ENCODE data around the gene PRELID2.
"Not testable (repeated sequence)": the region's sequence is repeated elsewhere in the genome, so short reads cannot be mapped to it uniquely, and the experiment has no call there.

Gene PRELID2

DNA sequence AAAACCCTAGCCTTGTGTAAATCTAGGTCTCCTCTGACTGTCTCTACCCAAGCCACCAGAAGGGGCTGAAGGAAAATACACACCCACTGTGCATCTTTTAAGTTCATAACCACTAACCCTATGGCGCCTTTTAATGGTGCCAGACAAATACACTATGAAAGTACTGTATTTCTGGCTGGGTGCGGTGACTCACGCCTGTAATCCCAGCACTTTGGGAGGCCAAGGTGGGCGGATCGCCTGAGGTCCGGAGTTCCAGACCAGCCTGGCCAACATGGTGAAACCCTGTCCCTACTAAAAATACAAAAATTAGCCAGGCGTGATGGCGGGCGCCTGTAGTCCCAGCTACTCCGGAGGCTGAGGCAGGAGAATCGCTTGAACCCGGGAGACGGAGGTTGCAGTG lies 1.1 kb upstream of the PRELID2 start:
- DNase-seq, result not testable (repeated sequence)

DNA sequence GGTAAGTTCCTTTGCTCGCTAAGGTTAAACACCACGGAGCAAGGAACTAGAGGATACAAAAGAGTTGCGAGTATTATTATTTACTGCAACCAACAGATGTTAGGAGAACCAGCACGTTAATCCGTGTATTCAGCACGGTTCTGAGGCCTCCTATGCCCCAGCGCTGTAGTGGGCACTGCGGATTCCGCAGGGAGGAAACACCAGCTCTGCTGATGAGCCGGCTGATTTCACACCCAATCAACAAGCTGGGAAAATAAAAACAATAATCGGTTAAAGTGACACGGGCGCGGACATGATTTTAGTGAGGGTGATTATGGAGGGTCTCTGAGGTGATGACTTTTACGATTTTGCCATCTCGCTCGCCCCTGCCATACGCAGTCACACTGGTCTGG lies 702 bp upstream of the PRELID2 start:
- no peak for DNase-seq

DNA sequence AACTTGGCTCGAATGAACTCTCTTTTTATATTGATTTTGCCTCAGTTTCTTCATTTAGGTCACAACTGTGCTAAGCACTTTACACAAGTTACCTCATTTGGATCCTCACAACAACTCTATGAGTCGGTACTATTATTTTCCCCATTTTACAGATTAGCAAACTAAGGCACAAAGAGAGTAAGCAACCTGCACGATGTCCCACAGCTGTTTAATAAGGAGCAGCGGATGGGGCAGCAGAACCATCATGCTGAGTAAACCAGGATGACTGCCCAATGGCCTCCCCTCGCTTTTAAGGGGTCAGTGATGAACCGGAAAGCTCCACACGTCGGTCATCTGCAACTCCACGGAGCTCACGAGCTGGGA lies 607 bp downstream of the PRELID2 start:
- no peak for DNase-seq

DNA sequence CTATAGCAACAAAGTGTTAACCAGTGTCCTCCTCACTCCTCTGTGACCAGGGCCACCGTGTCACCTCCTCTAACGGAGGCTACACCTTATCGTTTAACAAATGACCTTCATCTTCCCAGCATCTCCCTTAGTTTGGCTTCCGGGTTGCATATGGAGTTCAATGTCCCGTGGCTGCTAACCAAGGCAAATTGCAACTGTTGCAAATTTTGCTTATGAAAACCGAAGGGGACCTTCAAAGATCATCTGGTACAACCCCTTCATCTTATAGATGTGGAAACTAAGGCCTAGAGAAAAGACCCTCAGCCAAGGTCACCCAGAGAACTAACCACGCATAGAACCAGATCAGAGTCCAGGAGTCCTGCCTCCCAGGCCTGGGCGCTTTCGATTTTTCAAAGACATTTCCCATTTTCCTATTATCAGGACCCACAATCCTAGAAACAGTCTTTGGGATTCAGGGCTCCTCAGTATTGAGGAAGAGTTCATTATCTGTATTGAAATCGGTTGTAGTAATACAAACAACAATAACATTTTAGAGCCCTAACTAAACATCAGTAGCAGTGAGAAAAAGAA lies 1.4 kb downstream of the PRELID2 start:
- DNase-seq, result no peak

DNA sequence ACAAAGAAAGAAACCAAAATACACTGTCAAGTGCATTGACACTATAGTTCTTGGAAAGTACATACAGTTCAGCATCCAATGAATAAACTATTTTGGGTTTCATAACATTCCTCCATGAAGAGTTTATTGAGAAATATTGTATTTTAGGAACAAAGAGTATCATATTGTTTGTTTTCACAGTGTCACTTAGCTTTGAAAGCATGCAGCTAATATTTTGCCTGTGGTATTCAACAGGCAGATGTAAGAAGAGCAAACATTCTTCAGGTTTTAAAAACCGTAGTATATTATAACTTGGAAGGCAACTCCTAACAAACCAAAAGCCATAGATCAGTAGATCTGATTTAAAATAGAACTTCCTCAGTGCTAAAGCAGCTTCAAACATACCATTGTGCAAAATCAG lies 4.5 kb downstream of the PRELID2 start:
- DNase-seq, result no peak

DNA sequence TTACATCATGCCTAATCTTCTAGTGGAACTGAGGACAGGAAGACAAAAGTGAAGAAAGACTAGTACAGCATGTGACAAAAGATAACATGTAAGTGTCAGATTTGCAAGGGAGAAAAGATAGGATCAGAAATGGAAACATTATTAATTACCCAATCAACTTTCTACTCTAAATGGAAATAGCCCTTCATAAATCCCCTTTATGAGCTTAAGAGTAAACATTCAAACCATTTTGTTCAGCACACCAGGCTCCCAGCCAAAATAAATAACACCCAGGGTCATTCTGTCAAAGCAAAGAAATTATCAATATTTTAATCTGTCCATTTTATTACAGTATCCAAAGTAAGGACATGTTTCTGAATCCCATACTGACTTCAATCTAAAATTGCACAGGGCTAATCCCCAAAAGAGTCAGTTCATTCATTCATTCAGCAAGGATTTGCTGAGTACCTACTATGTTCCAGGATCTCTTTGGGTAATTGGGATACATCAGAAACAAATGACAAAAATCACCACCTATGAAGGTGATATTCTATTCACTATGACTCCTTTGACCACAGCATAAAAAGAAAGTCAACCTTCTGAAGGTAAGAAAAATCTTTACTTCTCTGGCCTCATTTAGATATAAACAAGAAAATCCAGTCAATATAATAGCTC lies 5.3 kb downstream of the PRELID2 start:
- DNase-seq, result no peak

DNA sequence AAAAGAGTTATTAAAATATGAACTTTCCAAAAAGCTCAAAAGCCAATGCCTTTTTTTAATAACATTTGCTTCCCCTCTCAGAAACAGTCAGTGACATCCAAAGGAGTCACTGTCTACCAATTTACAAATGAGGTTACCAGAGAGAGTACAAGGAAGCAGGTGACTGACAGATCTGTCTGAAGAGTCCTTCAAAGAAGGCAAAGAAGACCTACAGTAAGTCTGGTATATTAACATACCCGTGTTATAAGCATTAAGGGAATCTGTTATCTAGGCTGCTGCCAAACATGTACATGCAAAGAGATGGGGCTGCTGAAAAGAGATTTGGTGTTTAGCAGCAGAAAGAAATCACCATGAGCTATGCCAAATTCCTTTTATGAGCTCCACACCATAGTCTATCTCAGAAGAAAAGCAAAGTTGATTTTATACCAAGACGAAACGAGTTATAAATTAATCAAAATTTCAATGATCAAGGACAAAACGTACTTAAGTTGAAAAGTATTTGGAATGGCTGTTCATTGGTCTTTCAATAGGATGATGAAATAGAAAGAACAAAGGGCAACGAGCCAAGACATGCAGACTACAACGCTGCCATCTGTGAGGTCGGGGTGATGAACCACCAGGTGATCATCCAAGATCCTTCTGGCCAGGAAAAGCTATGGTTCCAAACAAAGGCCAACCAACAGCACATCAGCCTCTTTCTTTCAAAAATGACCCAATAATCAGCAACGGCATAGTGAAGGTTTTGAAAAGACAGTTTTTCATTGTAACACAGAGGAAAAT lies 8.1 kb downstream of the PRELID2 start:
- DNase-seq, result no peak

DNA sequence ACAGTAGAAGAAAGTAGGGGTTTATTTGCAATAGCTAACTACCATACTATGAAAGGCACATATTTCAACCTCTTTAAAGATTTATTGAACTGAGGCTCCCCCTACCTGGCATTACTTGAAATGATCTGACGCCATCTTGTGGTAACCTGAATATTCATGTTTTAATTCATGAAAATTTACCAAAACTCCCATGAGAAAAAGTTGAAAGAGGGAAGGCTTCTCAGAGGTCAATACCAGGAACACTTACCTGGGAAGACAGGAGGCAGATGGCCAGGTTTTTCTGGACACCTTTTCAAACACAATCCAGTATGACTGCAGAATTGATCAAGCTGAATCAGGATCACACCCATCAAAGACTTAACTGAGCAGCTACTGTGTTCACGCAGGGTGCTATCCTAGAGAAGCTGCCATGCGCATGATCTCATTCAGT lies 9.4 kb downstream of the PRELID2 start:
- DNase-seq, result no peak

DNA sequence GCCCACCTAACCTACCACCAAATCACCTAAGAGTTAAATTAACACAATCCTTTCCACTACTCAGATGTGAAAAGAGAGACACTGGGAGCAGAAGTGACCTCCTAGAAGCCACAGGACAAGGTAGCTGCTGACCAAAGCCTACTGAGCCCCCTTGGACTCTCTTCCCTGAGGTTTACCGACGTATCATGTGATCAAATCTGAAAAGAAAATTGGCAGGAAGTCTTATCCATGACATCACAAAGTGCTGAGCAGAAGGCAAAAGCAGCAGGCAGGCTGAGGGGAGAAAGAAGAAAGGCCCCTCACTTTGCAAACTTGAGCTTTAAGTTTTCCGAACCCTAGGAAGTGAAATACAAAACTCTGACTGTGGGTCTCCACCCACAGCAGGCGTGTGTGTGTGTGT lies 11.1 kb downstream of the PRELID2 start:
- DNase-seq, result no peak

DNA sequence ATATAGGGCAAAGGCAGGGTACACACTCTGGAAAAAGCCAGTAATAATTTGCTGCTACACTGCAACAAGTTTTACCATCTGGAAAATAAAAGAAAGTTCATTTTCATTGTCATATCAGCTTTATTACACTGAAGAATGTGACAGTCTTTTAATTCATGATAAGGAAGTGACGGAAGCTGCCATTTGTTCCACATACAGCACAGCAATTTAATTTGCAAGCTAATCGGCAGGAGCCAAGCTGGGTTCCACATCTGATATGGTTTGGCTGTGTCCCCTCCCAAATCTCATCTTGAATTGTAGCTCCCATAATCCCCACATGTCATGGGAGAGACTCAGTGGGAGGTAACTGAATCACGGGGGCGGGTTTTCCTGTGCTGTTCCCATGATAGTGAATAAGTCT lies 16.5 kb downstream of the PRELID2 start:
- DNase-seq, result no peak

DNA sequence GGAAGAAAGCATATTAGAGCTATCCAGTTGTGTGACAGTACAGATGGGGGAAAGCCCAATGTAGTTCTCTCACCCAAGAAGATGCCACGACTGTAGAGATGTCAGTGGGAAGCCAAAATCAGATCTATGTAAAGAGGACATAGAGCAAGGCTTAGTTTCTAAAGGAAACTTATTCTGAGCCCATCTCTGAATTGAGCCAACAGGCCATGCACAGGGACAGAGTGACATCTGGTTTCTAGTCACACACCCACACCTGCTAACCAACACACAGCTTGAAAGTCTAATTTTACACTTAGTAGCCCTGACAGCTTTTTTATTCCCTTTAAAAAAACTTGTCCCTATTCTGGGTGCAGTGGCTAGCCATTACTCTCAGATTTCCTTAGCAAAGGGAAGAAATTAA lies 22.3 kb downstream of the PRELID2 start:
- no peak for DNase-seq

DNA sequence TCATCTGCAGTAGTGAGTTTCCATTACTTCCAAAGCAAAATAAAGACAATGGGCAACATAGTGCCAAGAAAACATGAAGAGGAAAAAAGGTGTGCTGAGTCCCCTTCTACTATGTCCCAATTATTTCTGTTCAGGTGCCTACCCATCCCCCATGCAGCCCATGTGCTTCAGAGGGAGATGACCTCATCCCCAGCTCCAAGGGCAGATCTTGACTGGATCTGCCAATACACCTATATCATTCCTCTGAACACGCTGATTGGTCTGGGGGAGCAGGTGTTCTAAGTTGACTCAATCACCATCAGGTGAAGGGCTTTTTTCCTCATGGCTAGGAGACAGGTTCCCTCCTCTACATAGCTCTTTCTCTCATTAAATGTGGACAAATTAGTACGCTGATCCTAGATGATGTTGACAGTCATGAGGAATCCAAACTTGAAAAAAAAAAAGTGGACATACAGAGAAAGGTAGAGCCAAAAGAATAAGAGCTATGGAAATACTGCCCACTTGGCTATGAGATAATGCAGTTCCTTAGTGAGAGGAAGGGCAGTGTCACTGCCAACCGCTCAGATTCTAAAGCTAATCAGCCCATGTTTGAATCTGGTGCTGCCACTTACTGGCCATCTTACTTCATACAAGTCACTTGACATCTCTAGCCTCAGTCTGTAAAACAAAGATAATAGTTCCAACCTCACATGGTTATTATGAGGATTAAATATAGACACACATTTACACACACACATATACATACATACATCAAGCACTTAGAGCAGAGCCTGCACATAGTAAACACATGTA lies 23.1 kb downstream of the PRELID2 start:
- DNase-seq, result no peak

DNA sequence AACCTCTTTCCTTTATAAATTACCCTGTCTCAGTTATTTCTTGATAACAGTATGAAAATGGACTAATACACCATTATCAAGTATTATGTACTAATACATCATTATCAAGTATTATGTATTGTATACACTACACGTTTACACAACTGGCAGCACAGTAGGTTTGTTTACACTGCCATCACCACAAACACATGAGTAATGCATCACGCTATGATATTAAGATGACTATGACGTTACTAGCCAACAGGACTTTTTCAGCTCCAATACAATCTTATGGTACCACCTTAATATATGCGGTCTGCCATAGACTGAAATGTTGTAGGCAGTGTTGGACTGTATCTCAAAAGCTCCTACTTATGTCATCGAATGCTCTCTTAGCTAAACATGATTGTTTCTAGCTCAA lies 28.2 kb downstream of the PRELID2 start:
- DNase-seq, result no peak

DNA sequence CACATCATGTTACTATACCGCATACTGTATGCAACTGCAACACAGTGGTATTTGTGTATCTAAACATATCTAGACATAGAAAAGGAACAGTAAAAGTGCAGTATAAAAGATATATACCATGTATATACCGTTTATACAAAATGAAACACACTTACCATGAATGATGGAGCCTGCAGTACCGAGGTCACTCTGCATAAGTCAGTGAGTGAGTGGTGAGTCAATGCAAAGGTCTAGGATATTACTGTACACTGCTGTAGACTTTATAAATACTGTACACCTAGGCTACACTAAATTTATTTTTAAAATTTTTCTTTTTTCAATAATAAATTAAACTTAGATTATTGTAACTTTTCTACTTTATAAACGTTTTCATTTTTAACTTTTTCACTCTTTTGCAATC lies 29.3 kb downstream of the PRELID2 start:
- DNase-seq, result no peak

DNA sequence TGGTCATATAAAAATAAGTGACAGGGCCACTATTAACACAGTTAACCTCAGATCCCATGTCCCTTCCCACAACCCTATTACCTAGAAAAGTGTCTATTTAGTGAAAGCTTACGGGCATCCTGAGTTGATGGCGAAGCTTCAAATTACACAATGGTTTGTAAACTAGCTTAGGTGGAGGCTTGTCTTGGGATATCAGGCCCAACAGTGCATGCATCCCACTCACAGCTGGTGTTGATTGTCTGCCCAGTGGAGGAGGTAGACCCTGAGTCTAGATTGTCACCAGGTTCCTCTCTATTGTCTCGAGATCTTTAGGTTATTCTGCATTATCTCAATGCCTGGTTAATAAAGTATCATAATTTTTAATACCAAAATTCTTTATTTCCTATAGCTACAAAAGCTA lies 30.4 kb downstream of the PRELID2 start:
- DNase-seq, result no peak

DNA sequence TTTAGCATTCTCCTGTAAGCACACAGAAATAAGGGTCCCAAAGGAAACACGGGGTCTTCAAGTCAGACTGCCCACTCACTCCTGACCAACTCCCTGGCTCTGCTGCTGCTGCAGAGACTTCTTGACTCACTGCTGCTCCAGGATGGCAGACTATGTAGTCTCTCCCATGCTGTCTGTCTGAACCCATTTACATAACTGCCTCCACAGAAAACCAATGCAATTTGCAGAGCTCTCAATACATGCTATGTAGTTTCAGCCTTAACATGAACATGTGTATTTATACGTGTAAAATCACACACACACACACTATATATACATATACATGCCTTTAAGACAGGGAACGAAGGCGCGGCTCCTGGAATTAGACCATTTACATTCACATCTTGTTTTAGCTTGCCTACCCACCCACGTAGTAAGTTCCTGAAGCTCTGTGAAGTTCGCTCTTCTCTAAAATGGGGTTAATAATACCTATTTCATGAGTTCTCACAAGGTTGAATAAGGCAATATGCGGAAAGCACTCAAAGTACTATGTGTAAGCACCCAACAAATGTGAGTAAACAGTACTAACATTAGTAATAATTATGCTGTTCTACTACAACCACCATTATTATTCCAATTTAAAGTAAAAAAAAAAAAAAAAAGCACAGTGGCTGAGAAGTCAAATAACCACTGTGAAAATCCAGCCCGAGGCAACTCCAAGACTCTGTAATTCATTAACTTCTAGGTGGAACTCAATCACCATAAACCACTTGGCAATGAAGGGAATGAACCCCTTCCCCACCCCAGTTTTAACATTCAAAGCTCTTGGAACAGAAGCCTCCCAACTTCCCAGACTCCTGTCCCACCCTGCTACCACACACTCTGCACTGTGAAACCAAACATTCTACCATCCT lies 31.8 kb downstream of the PRELID2 start:
- no peak for DNase-seq

DNA sequence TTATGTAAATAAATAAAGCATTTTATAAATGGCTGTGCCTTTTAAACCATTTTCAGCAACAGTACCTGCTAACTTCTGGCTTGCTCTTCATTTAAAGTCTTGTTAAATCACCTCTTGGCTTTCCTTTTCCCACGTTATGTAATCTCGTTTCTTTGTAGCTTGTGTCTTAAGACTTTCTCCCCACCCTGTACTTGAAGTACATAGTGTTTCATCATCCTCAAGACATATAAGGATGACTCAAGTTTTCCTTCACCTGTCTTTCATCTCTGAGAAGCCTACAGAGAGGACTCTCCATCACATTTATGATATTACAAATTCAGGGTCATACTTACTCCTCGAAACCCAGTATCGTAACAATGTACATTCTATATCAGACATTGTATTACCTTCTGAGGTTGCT lies 33.9 kb downstream of the PRELID2 start:
- no peak for DNase-seq

DNA sequence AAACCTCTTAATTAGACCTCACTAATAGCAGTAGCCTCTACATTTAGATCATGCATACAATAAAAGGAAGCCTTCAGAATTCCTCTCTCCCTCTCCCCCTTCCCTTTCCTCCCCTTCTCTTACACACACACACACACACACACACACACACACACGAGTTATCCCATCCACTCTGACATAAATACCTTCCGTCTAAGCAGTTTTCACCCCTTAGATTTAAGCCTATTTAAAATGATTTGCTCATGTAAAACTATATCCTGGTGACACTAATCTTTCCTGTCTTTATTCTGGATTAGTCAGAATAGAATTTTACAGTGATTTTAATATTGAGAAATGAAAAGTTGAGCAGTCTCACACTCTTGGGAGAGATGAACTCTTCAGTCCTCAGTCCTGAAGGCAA lies 35.0 kb downstream of the PRELID2 start:
- no peak for DNase-seq

DNA sequence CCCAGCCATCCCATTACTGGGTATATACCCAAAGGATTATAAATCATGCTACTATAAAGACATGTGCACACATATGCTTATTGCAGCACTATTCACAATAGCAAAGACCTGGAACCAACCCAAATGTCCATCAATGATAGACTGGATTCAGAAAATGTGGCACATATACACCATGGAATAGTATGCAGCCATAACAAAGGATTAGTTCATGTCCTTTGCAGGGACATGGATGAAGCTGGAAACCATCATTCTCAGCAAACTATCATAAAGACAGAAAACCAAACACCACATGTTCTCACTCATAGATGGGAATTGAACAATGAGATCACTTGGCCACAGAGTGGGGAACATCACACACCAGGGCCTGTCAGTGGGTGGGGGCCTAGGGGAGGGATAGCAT lies 36.6 kb downstream of the PRELID2 start:
- not testable (repeated sequence) for DNase-seq

DNA sequence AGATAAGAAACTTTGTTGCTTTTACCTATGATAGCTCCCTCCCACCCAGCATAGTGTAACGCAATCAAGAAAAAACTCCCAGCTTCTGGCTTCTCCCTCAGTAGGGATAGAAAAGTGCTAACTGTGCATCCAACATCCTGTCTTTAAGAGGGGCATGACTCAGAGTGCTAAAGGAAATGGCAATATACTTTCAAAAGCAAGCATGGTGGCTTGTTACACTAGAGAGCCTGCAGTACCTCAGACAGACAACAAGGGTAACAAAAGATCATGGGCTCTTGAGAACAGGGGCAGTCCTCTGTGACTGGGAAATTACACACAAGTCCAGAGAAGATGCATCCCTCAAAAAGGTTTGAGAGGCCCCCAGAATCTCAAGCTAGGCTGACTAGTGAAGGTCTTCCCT lies 37.8 kb downstream of the PRELID2 start:
- no peak for DNase-seq

DNA sequence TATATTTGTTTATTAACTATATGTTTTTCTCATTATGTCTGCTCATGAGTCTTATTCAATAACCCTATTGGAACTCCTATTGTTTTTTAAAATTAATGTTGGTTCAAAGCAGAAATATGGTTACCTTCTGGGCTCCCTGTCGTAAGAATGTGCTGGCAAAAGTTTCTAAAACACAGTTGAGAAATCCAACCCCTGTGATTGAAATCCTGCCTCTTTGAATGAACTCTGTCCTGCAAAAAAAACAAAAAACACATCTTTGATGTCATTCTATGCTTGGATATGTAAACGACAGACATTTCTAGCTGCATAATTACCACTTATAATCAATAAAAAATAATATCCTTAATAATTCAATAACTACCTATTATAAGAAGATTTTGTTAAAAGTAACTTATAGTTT lies 38.8 kb downstream of the PRELID2 start:
- DNase-seq, result no peak

DNA sequence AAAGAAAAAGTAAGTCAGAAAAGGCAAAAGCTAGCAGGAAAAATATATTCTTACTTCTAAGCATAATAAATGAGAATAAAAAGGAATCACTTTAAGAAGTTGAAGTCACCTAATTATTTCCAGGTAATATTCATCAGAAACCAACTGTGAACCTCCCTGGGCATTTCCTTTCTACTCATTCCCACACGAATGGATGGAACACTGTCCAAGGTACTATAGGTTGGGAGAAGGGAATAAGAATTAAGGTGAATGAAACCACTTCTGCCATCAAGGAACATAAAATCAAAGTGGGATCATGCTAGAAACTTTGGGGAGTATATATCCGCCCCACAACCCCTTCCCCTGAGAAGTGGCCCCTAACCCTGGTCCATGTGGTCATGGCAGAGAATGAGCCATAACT lies 41.6 kb downstream of the PRELID2 start:
- no peak for DNase-seq

DNA sequence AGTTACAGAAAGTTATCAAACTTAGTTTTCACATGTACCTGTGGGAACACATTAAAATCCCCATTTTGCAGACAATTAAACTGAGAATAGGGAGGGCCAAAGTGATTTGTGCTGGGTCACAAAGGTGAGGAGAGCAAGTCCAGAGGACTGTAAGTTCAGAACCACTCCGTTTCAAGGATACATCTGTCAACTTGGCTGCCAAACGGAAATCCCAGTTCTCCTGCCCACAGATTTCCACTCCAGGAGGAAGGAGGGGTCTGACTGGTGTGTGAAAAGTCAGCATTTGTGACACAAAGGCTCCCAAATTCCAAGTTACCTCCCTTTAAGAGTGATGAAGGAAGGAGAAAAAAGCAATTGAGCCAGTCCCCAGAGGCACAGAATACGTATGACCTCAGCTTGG lies 42.3 kb downstream of the PRELID2 start:
- DNase-seq, result no peak

Measured in activated CD8-positive, alpha-beta memory T cell treated with anti-CD3 and anti-CD28 coated beads, Interleukin-2, amount 50 U/mL, for 48 hours (primary cell).